Stimulated activated CD8-positive, alpha-beta memory T cell treated with anti-CD3 and anti-CD28 coated beads, Interleukin-7, amount 100 ng/mL, for 4 hours (primary cell): ENCODE results near the gene PAQR9.

ENCODE experiments used
- DNase-seq, 2 donors: peaks; one replicate each; pipeline ENCODE4 v3.0.0-alpha.2; 2020; ENCODE audit warnings: low read depth in 2 of 2

Gene PAQR9

GRCh38 chr3:142982038-142982773, 18.7 kb upstream of the PAQR9 start:
- no peak for DNase-seq

- DNase-seq, result no peak
Measured at GRCh38 chr3:142981108-142981507, 17.6 kb upstream of the PAQR9 start.

- no peak for DNase-seq
Measured at GRCh38 chr3:142977399-142977728, 13.9 kb upstream of the PAQR9 start.

GRCh38 chr3:142976621-142977398, 13.3 kb upstream of the PAQR9 start:
- no peak for DNase-seq

- DNase-seq, result no peak
Measured at GRCh38 chr3:142975316-142975995, 12.0 kb upstream of the PAQR9 start.

- no peak for DNase-seq
Measured at GRCh38 chr3:142973217-142974009, 9.9 kb upstream of the PAQR9 start.

DNA sequence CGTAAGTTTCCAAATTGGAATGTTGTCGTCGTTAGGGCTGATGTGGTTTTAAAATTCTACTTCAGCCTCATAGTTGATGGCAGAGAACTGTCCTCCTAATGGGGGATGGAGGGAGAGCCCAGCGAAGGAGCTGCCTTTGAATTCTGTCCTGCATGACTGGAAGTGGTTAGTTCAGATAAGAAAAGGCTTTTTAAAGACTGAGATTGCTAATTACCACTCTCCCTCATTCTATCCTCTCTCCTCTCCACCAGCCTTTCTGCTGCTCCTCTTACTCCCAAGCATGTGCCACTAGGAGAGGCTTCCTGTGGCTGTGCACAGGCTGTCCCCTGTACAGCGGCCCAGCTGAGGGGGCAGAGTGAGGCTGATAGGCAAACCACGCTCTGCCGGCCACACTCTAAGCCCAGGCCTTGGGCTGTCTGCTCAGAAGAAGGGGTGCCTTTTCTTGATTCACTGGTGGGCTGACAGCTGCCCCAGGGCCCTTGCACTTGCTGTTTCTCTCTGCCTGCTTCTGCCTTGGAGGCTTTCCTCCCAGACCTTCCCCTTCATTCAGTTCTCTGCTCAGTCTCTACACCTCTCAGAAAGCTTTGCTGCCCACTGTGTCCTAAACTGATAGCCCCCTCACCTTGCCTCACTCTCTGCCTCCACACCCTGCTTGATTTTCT, 8.7 kb upstream of the PAQR9 start:
- no peak for DNase-seq

GRCh38 chr3:142971431-142971830, 8.0 kb upstream of the PAQR9 start:
- DNase-seq, result no peak

DNA sequence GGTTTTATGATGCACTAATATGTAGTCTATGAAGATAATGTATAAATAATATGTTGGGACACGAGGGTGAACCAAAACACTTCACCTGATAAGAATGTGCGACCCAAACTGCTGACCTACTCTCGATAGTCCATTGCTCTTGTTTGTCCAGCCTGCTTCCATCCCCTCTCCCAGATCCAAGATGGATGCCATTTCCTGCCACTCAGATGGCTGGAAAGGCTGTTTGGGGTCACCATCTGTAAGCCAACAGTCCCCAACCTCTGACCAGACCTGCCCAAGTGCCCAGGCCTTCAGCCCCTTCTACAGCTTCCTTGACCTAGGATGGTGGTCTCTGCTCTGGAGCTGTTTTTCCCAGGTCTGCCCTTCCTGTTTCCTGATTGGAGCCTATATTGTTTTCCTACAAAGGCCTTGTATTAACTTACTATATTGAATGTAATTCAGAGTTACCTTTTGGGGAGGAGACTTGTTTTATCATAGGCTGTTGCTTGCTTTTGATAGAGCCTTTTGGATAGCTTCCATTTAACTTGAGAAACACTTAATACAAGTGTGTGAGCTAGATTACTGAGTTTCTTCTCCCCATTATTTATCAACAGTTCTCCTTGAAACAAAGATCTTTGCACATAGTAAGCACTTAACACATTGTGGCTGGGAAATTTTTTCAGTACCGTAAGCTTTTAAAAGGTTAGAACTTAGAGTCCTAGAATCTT, 5.0 kb upstream of the PAQR9 start:
- DNase-seq, result no peak

DNA sequence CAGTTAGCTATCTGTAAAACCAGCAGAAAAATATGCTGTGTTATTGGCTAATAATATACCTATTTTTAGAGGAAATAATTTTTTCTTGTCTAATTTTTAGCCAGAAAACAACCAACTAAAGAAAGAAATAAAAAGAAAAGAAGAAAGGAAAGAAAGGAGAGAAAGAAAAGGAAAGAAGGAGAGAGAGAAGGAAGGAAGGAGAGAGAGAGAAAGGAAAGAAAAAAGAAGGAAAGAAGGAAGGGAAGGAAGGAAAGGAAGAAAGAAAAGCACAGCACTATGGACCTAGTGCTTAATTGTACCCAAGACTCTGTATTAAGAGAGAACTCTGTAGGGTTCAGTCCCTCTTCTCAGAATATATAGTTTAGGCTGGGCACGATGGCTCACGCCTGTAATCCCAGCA, 3.3 kb upstream of the PAQR9 start:
- DNase-seq, result no peak

DNA sequence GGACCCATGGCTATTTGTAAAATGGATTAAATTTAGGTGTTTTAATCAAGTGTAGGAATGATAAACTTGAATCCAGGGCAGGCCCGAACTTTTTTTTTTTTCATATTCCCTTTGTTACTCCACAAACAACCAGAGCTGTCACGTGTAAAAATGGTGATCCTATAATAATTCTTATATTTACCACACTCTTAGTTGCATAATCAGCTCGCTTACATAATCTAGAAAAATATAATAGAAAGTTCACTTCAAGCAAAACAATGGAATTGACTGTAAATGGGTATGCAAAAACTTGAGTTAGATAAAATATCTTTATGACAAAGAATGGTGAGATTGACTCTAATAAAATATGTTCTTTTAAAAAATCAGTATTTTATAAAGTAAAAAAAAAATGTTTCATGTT, 2.1 kb upstream of the PAQR9 start:
- DNase-seq, result no peak

GRCh38 chr3:142963234-142963515, 299 bp downstream of the PAQR9 start:
- DNase-seq, result no peak

- DNase-seq, result no peak
Measured at GRCh38 chr3:142962520-142963233, 797 bp downstream of the PAQR9 start.

DNA sequence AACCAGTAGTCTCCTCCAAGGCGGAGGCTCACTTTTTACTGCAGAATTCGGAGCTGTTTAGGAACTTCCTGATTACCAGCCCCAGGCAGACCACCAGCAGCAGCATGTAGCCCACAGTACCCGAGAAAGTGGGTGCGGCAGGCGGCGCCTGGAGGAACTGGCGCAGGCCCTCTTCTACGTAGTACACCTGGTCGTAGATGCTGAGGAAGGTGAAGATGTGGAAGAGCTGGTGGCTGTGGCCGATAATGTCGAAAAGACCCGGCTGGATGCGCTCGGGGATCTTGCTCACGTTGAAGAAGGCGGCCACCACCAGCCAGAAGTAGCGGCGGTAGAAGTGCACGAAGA, 1.3 kb downstream of the PAQR9 start:
- no peak for DNase-seq

DNA sequence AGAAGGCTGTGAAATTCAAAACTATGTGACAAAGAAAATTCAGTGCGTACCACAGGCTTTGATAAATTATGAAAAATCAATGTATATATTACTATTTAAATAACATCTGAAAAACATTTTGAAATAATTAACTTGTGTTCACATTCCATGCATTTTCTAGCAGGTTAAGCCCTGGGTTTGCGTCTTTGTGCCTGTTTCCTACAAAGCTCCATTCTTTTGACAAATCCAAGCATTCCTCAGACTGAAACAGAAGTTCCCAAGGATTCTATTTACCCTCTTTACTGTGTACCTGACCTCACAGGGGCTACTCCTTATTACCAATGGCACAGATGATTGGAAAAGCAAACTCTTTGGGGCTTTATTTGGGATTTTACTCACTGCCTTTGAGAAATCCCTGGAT, 1.9 kb downstream of the PAQR9 start:
- DNase-seq, result no peak

GRCh38 chr3:142960322-142960850, 3.1 kb downstream of the PAQR9 start:
- DNase-seq, result no peak

- no peak for DNase-seq
Measured at GRCh38 chr3:142958707-142959106, 4.8 kb downstream of the PAQR9 start.

DNA sequence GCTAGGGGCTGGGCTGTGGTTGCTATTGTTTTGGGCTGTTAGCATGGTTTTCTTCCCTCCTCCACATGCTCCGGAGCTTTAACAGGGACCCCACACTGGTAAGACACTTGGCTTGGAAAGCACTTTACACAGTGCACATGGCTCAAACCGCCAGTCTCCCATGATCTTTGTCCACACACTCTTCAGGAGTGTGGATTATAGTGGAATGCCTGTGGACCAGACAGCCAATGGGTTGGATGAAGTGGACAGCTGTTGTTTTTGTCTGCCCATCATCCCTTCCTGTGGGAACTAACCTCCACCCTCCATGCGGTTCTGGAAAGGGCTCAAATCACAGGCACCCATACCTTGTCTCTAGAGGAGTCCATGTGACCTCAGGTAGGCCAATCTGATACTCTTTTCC, 10.0 kb downstream of the PAQR9 start:
- DNase-seq, result no peak

DNA sequence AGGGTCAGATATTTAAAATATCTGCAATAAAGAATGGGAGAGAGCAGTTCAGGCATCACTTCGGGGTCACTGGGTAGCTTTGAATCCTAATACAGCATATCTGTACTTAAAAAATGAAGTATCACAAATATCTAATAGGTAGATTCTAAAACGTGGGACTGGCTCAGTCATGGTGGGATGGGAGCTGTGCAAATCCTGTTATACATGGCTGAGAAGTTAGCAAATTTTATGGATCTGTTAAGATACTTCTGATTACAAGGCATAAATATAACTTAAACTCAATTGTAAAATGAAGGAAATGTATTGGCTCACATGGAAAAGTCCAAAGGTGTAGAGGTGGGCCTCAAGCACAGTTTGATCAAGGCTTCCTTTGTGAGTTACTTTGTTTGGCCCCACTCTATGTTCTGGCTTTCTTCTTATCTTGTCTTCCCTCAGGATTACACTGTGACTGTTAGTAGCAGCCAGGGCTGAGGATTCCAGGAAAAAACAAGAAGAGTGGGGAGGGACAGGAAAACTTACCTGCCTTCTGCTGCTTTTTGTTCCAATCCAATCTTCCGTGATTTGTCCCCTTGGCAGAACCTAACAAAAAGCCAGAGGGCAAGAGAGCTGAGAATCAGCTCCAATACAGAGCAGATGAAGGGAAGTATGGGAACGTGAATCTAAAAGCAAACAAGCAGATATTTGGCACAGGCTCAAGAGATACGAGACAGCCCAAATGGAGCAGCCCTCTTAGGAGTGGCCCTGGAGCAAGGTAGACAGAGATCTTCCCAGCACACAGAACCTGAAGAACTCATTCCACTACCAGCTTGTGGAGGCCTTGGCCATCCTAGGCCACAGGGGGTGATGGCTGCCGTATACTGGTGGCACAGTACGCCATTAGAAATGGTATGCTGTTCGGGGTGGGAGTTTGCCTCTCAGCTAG, 10.9 kb downstream of the PAQR9 start:
- no peak for DNase-seq
